Activated CD8-positive, alpha-beta memory T cell treated with anti-CD3 and anti-CD28 coated beads for 24 hours (primary cell): ENCODE measurements around the gene EVC.
"Not testable (repeated sequence)": the region's sequence is repeated elsewhere in the genome, so short reads cannot be mapped to it uniquely, and the experiment has no call there.

Experiments used
- DNase-seq: peaks from one replicate; pipeline ENCODE4 v3.0.0-alpha.2; 2020

EVC gene

GRCh38 chr4:5821665-5822358, 110.8 kb downstream of the EVC start:
- no peak for DNase-seq

- DNase-seq: no peak
Observed at GRCh38 chr4:5822619-5823018, 111.6 kb downstream of the EVC start.

- DNase-seq: no peak
Observed at GRCh38 chr4:5823542-5824211, 112.7 kb downstream of the EVC start.

- DNase-seq: no peak
Observed at GRCh38 chr4:5824227-5824626, 113.2 kb downstream of the EVC start.

GRCh38 chr4:5824635-5825034, 113.6 kb downstream of the EVC start:
- DNase-seq: no peak

GRCh38 chr4:5825321-5826041, 114.5 kb downstream of the EVC start:
- no peak for DNase-seq

- DNase-seq: no peak
Observed at GRCh38 chr4:5826437-5827107, 115.6 kb downstream of the EVC start.

- DNase-seq: no peak
Observed at GRCh38 chr4:5827108-5828004, 116.4 kb downstream of the EVC start.

GRCh38 chr4:5828005-5828391, 117.0 kb downstream of the EVC start:
- DNase-seq: no peak

- DNase-seq: no peak
Observed at GRCh38 chr4:5836943-5837342, 125.9 kb downstream of the EVC start.

- not testable (repeated sequence) for DNase-seq
Observed at GRCh38 chr4:5837483-5837882, 126.5 kb downstream of the EVC start.

GRCh38 chr4:5839332-5839731, 128.3 kb downstream of the EVC start:
- DNase-seq: no peak

- no peak for DNase-seq
Observed at GRCh38 chr4:5839751-5840674, 129.0 kb downstream of the EVC start.

GRCh38 chr4:5842456-5842855, 131.5 kb downstream of the EVC start:
- DNase-seq: no peak

- DNase-seq: no peak
Observed at GRCh38 chr4:5843573-5844530, 132.9 kb downstream of the EVC start.

- no peak for DNase-seq
Observed at GRCh38 chr4:5845035-5845905, 134.3 kb downstream of the EVC start.

GRCh38 chr4:5851637-5852301, 140.8 kb downstream of the EVC start:
- DNase-seq: no peak

- DNase-seq: no peak
Observed at GRCh38 chr4:5852523-5853202, 141.7 kb downstream of the EVC start.
